Mesothelial cell of epicardium (in vitro differentiated cells): ENCODE results near the gene RPL11. TPM values are rescaled to one million over a fixed set of nuclear protein-coding genes. Genes with fewer than 3 reads are reported as not detected.
"Not testable (repeated sequence)": the region's sequence is repeated elsewhere in the genome, so short reads cannot be mapped to it uniquely, and the experiment has no call there.

ENCODE experiments used
- DNase-seq, 2 experiments: peaks; one replicate each; pipeline ENCODE4 v3.0.0; 2021; ENCODE audit warnings: low spot score in 2 of 2; ENCODE audit not compliant: unreplicated experiment in 2 of 2
- H3K27ac Mint-ChIP-seq: 2 replicates; pipeline ENCODE4 v1.8.0; 2021; ENCODE audit warnings: mixed read lengths
- H3K27me3 Mint-ChIP-seq: 2 replicates; pipeline ENCODE4 v1.8.0; 2021; ENCODE audit warnings: low read depth, mixed read lengths
- H3K36me3 Mint-ChIP-seq: 2 replicates; pipeline ENCODE4 v1.8.0; 2021; ENCODE audit warnings: mixed read lengths
- H3K4me1 Mint-ChIP-seq: 2 replicates; pipeline ENCODE4 v1.8.0; 2021; ENCODE audit warnings: mixed read lengths
- H3K4me3 Mint-ChIP-seq: 2 replicates; pipeline ENCODE4 v1.8.0; 2021; ENCODE audit warnings: mild to moderate bottlenecking, moderate library complexity, mixed read lengths
- H3K9me3 Mint-ChIP-seq: 2 replicates; pipeline ENCODE4 v1.8.0; 2021; ENCODE audit warnings: mixed read lengths
- total RNA-seq: library from RNA; stranded (reverse); gene quantifications from 3 replicates; pipeline ENCODE4 v1.2.1, GENCODE V29; 2021
- TF ChIP-seq, protein P1 (sequence below): fragments of 200-600 bp; sonication (generic); IDR thresholded peaks from one replicate; pipeline ENCODE4 v1.5.0; 2021; ENCODE audit warnings: antibody characterized with exemption; ENCODE audit not compliant: unreplicated experiment

The RPL11 gene
- total RNA-seq, 1 donor from 2014 or later, result 1,158 TPM

DNA sequence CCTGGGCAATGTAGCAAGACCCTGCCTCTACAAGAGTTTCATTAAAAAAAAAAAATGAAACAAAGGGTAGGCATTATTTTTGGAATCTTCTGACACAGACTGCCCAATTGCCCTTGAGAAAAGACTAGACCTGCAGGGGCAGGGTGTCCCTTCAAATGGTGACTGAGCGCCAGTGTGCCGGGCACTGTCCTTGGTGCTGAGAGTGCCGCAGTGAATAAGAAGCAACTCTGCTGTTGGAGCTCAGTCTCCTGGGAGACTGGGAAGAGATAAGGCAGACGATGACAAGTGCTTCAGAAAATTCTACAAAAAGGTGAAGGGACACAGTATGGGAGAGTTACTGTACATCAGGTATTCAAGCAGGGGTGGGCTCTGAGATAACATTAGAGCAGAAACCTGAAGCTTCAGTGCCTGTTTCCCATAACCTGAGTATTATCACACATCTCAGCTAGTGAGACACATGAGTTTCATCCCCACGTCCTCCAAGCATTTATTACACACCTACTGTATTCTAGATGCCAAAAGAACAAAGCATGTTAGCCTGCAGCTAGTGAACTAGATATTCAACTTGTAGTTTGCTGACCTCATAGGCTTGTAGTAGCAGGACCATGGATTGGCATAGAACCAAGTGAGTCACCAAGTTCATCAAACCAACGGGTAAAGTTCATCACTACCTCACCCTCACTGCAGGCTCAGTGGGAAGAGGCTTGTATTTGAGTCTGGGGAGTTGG is 18.4 kb upstream of the RPL11 start:
- H3K36me3 Mint-ChIP-seq, result no peaks in the 10 kb centered on the region
- peak; percentile 37 to 63 for DNase-seq
- peaks cover 33% of the 10 kb centered on the region for H3K27me3 Mint-ChIP-seq
- no peaks in the 10 kb centered on the region for H3K9me3 Mint-ChIP-seq
- no peak overlapping the region for H3K4me3 Mint-ChIP-seq
- H3K4me1 Mint-ChIP-seq, result no peaks in the 10 kb centered on the region
- TF ChIP-seq, protein P1, sequence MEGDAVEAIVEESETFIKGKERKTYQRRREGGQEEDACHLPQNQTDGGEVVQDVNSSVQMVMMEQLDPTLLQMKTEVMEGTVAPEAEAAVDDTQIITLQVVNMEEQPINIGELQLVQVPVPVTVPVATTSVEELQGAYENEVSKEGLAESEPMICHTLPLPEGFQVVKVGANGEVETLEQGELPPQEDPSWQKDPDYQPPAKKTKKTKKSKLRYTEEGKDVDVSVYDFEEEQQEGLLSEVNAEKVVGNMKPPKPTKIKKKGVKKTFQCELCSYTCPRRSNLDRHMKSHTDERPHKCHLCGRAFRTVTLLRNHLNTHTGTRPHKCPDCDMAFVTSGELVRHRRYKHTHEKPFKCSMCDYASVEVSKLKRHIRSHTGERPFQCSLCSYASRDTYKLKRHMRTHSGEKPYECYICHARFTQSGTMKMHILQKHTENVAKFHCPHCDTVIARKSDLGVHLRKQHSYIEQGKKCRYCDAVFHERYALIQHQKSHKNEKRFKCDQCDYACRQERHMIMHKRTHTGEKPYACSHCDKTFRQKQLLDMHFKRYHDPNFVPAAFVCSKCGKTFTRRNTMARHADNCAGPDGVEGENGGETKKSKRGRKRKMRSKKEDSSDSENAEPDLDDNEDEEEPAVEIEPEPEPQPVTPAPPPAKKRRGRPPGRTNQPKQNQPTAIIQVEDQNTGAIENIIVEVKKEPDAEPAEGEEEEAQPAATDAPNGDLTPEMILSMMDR, result no peak
- no peak overlapping the region for H3K27ac Mint-ChIP-seq

DNA sequence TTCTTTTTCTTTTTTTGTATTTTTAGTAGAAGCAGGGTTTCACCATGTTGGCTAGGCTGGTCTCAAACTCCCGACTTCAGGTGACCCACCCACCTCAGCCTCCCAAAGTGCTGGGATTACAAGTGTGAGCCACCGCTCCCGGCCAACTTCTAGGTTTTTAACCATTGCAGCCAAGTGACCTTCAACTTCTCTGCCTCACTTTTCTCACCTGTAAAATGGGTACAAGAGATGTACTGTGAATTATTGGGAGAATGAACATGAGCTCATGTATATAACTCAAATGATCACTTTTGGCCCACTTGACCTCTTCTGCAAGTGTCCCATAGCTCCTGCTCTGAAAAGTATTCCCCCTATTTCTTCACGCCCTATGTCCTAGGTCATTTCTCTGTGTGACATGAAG is 11.8 kb upstream of the RPL11 start:
- Mint-ChIP-seq H3K9me3 (no peaks in the 10 kb centered on the region), H3K27ac (no peak overlapping the region), H3K36me3 (no peaks in the 10 kb centered on the region), H3K27me3 (peaks cover 45% of the 10 kb centered on the region), H3K4me3 (no peak overlapping the region), H3K4me1 (no peaks in the 10 kb centered on the region)
- DNase-seq, result no peak
- TF ChIP-seq, protein P1, result no peak

DNA sequence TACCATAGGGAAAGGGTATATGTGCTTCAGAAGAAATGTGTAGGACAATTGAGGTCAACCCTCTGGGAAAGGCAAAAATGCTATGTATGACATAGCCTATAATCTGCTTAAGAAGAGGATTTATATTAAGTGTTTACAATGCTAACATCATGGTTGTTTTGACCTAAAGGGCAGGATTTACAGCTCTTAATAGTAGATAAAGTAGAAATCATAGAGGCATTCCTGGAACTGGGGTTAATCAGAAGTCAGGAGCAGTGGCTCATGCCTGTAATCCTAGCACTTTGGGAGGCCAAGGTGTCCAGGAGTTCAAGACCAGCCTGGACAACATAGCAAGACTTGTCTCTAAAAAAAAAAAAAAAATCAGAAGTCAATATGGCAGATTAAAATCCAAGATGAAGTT is 8.7 kb upstream of the RPL11 start:
- H3K27ac Mint-ChIP-seq, result no peak overlapping the region
- H3K27me3 Mint-ChIP-seq, result peaks cover 33% of the 10 kb centered on the region
- TF ChIP-seq, protein P1, result no peak
- H3K36me3 Mint-ChIP-seq, result no peaks in the 10 kb centered on the region
- DNase-seq, result no peak
- no peak overlapping the region for H3K4me3 Mint-ChIP-seq
- H3K9me3 Mint-ChIP-seq, result no peaks in the 10 kb centered on the region
- H3K4me1 Mint-ChIP-seq, result no peaks in the 10 kb centered on the region

DNA sequence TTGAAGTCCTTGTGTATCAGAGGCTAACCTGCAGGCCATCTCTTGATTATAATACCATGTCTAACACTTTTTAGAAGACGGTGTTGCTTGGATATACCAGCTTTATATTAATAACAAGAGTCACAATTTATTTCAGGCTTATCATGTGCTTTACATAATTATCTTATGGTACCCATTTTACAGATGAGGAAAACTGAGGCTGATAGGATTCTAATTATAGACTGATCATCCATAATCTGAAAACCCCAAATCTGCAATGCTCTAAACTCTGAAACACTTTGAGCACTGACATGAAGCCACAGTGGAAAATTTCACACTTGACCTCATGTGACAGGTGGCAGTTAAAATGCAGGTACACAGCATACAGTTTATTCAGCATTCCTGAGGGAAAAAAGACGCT is 7.2 kb upstream of the RPL11 start:
- no peak for DNase-seq
- no peaks in the 10 kb centered on the region for H3K36me3 Mint-ChIP-seq
- H3K27me3 Mint-ChIP-seq, result peaks cover 25% of the 10 kb centered on the region
- H3K27ac Mint-ChIP-seq, result no peak overlapping the region
- TF ChIP-seq, protein P1, result no peak
- no peak overlapping the region for H3K4me3 Mint-ChIP-seq
- H3K9me3 Mint-ChIP-seq, result no peaks in the 10 kb centered on the region
- no peaks in the 10 kb centered on the region for H3K4me1 Mint-ChIP-seq

DNA sequence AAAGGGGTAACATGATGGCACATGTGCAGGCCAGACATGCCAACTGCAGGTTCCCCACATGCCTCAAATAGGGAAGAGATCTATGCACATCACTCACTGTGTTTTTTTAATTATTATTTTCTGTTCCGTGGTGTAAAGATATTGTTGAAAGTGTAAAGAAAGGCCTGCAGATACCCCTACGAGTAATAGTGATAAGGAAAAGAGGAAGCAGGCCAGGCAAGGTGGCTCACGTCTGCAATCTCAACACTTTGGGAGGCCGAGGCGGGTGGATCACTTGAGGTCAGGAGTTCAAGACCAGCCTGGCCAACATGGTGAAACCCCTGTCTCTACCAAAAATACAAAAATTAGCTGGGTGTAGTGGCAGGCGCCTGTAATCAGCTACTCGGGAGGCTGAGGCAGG is 6.4 kb upstream of the RPL11 start:
- H3K27ac Mint-ChIP-seq, H3K9me3 Mint-ChIP-seq, DNase-seq, H3K4me3 Mint-ChIP-seq, H3K4me1 Mint-ChIP-seq, H3K36me3 Mint-ChIP-seq: not testable (repeated sequence)
- peaks cover 21% of the 10 kb centered on the region for H3K27me3 Mint-ChIP-seq

DNA sequence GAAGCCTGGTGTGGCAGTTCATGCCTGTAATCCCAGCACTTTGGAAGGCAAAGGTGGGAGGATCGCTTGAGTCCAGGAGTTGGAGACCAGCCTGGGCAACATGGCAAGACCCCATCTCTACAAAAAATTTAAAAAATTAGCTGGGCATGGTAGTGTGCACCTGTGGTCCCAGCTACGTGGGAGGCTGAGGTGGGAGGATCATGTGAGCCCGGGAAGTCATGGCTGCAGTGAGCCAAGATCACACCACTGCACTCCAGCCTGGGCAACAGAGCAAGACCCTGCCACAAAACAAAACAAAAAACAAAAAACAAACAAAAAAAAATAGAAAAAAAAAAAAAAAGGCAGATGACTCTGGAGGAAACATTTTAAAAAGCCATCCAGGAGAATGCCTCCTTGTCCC is 3.9 kb upstream of the RPL11 start:
- not testable (repeated sequence) for H3K27me3 Mint-ChIP-seq, H3K27ac Mint-ChIP-seq, H3K4me1 Mint-ChIP-seq, H3K9me3 Mint-ChIP-seq, H3K36me3 Mint-ChIP-seq, H3K4me3 Mint-ChIP-seq, DNase-seq

DNA sequence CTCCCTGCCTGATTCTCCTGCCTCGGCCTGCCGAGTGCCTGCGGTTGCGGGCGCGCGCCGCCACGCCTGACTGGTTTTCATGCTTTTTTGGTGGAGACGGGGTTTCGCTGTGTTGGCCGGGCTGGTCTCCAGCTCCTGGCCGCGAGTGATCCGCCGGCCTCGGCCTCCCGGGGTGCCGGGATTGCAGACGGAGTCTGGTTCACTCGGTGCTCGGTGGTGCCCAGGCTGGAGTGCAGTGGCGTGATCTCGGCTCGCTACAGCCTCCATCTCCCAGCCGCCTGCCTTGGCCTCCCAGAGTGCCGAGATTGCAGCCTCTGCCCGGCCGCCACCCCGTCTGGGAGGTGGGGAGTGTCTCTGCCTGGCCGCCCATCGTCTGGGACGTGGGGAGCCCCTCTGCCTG is 3.3 kb upstream of the RPL11 start:
- not testable (repeated sequence) for H3K27me3 Mint-ChIP-seq, H3K9me3 Mint-ChIP-seq, H3K36me3 Mint-ChIP-seq, H3K27ac Mint-ChIP-seq, DNase-seq, H3K4me3 Mint-ChIP-seq
- H3K4me1 Mint-ChIP-seq, result peaks cover 11% of the 10 kb centered on the region
